ENCODE measurements around the gene PLXNC1.

- TF ChIP-seq CTCF (IDR thresholded peaks at IDR 0.05), result no peak
- no peak for TF ChIP-seq EZH2 (IDR thresholded peaks at IDR 0.05; ENCODE audit: borderline replicate concordance, insufficient read depth, low read depth, low read length, poor library complexity, severe bottlenecking)
These were observed 116.5 kb downstream of the PLXNC1 start for GRCh38 chr12:94264736-94265485.

Measured in B cell (primary cell).